ENCODE data around the gene PIK3R5. TPM values are rescaled to one million over a fixed set of nuclear protein-coding genes. Genes with fewer than 3 reads are reported as not detected.

The PIK3R5 gene
- total RNA-seq, 1 donor from 2014 or later, result 0.90 TPM

DNA sequence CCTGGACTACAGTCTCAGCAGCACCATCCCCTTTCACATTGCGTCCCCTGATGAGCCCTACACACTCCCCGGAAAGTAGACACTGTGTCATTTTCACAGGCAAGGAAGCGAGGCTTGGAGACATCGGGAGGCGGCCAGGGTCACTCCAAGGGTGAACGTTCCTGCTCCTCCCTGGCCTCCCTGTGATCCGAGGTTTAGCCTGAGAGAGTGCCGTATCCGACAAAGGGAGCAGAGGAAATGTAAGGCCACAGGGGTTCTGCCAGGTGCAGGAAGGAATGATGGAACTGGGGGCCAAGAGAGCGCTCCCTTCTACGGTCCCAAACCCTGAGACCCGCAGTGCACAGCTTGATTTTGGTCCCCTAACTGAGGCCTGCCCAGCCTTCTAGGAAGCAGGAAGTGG is 90.1 kb downstream of the PIK3R5 start:
- peaks cover 7% of the 10 kb centered on the region for H3K4me1 ChIP-seq
- H3K36me3 Mint-ChIP-seq, result no peaks in the 10 kb centered on the region
- no peaks in the 10 kb centered on the region for H3K27me3 ChIP-seq
- TF ChIP-seq EZH2phosphoT487 (IDR thresholded peaks at IDR 0.05), result no peak
- TF ChIP-seq, protein P1, sequence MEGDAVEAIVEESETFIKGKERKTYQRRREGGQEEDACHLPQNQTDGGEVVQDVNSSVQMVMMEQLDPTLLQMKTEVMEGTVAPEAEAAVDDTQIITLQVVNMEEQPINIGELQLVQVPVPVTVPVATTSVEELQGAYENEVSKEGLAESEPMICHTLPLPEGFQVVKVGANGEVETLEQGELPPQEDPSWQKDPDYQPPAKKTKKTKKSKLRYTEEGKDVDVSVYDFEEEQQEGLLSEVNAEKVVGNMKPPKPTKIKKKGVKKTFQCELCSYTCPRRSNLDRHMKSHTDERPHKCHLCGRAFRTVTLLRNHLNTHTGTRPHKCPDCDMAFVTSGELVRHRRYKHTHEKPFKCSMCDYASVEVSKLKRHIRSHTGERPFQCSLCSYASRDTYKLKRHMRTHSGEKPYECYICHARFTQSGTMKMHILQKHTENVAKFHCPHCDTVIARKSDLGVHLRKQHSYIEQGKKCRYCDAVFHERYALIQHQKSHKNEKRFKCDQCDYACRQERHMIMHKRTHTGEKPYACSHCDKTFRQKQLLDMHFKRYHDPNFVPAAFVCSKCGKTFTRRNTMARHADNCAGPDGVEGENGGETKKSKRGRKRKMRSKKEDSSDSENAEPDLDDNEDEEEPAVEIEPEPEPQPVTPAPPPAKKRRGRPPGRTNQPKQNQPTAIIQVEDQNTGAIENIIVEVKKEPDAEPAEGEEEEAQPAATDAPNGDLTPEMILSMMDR (IDR thresholded peaks at IDR 0.05), result no peak
- TF ChIP-seq EZH2 (IDR thresholded peaks at IDR 0.05), result no peak
- no peak for DNase-seq (ENCODE audit: low spot score)
- no peak overlapping the region for H3K27ac Mint-ChIP-seq
- H3K4me2 ChIP-seq, result no peak overlapping the region
- peaks cover 4% of the 10 kb centered on the region for H3K4me1 Mint-ChIP-seq
- no peaks in the 10 kb centered on the region for H3K79me2 ChIP-seq (ENCODE audit: low read depth)
- H3K9me3 ChIP-seq (ENCODE audit: low read depth), result no peaks in the 10 kb centered on the region
- H2AFZ ChIP-seq (replicated peaks), result no peak overlapping the region
- no peaks in the 10 kb centered on the region for H4K20me1 ChIP-seq (ENCODE audit: low read depth)
- no peak overlapping the region for H3K4me3 Mint-ChIP-seq
- no peak overlapping the region for H3K27ac ChIP-seq
- no peaks in the 10 kb centered on the region for H3F3A ChIP-seq (ENCODE audit: low read depth)
- H3K27me3 Mint-ChIP-seq (ENCODE audit: insufficient read depth, low read depth), result peaks cover 5% of the 10 kb centered on the region
- H3K9ac ChIP-seq, result no peak overlapping the region
- H3K4me3 ChIP-seq, result no peak overlapping the region
- no peaks in the 10 kb centered on the region for H3K36me3 ChIP-seq
- no peaks in the 10 kb centered on the region for H3K9me3 Mint-ChIP-seq

DNA sequence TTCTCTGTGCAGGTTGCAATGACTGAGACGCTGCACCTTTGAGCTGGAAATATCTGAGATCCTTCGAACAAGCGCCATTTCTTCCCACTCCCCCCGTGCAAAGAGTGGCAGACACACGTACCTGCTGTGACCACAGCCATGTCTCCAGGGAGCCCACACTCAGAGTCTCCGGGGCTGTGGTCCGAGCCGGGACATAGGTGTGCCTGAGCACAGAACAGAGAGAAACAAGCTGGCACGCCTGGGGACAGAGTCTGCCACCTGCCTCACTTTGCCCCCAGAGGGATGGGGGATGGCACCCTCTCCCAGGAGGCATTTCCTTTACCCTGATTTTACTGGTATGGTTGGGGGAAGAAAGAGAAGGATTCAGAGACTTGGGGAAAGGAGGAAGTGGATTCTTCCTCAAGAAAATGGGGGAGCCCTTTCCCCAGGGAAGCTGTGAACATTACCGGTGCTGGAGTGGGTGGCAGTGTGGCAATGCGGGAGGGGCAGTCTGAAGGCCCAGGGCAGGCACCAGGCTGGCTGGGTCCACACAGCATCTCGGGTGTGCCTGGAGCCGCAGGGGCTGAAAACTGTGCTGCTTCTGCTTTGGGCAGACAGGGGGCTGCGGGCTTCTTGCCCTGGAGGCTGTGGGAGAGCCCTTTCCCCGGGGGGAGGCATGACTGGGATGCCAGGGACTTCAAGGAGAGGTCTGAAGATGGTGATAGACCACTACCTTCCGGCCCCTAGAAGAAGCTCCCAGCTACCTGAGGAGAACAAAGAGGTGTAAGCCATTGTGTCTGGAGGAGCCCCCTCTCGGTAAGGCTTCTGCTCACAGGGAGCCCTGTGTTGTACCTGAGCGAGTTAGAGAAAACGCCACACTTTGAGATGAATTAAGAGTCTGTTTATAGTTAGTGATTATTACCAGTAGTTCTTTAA is 91.4 kb downstream of the PIK3R5 start:
- Histone ChIP-seq H3K27ac (no peak overlapping the region), H4K20me1 (ENCODE audit: low read depth) (no peaks in the 10 kb centered on the region), H3K4me3 (no peak overlapping the region), H3K27me3 (no peaks in the 10 kb centered on the region), H2AFZ (replicated peaks) (no peak overlapping the region), H3K4me1 (no peaks in the 10 kb centered on the region), H3F3A (ENCODE audit: low read depth) (no peaks in the 10 kb centered on the region), H3K9me3 (ENCODE audit: low read depth) (no peaks in the 10 kb centered on the region), H3K4me2 (no peak overlapping the region), H3K79me2 (ENCODE audit: low read depth) (no peaks in the 10 kb centered on the region), H3K9ac (no peak overlapping the region), H3K36me3 (no peaks in the 10 kb centered on the region)
- Mint-ChIP-seq H3K9me3 (no peaks in the 10 kb centered on the region), H3K27me3 (ENCODE audit: insufficient read depth, low read depth) (peaks cover 5% of the 10 kb centered on the region), H3K36me3 (no peaks in the 10 kb centered on the region), H3K4me3 (no peak overlapping the region), H3K4me1 (peaks cover 4% of the 10 kb centered on the region), H3K27ac (no peak overlapping the region)
- DNase-seq (ENCODE audit: low spot score), result no peak
- TF ChIP-seq EZH2 (IDR thresholded peaks at IDR 0.05), result no peak
- TF ChIP-seq, protein P1 (IDR thresholded peaks at IDR 0.05), result no peak
- TF ChIP-seq EZH2phosphoT487 (IDR thresholded peaks at IDR 0.05), result no peak

DNA sequence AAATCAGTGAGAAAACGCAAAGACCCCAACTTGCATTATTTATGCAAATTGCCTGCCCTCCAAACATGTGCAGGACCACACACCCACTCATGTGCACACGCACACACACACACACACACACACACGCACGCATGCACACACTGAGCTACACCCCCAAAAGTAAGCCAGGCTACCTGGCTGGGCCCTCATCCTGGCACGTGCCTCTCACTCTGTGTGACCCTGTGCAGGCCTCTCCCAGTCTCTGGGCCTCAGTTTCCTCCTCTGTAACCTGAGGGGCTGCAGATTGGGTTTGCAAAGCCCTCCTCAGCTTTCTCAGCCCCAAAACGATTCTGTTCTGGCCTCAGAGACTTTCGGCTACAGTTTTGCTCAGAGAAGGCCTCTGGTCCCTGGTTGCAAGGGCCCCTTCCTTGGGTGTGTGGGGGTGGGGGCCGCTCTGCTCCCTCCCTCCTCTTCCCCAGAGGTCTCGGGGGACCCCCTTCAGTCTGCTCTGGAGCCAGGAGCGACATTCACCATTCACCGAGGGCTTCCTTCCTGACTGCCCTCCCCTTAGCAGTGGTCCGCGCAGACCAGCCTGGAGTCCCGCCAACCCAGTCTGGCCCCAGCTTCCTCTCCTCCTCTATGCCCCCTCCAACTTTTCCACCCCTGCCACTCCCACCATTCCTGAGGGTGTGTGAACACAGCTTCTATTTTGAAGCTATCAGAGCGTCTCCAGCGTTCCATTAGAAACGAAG is 92.6 kb downstream of the PIK3R5 start:
- Histone ChIP-seq H4K20me1 (ENCODE audit: low read depth) (no peaks in the 10 kb centered on the region), H3K79me2 (ENCODE audit: low read depth) (no peaks in the 10 kb centered on the region), H3K4me3 (no peak overlapping the region), H3K36me3 (no peaks in the 10 kb centered on the region), H3K4me1 (no peaks in the 10 kb centered on the region), H3K27ac (no peak overlapping the region), H3K9ac (no peak overlapping the region), H3K9me3 (ENCODE audit: low read depth) (no peaks in the 10 kb centered on the region), H3K4me2 (no peak overlapping the region), H3K27me3 (no peaks in the 10 kb centered on the region), H3F3A (ENCODE audit: low read depth) (no peaks in the 10 kb centered on the region), H2AFZ (replicated peaks) (no peak overlapping the region)
- Mint-ChIP-seq H3K27me3 (ENCODE audit: insufficient read depth, low read depth) (peaks cover 7% of the 10 kb centered on the region), H3K27ac (no peak overlapping the region), H3K36me3 (no peaks in the 10 kb centered on the region), H3K9me3 (no peaks in the 10 kb centered on the region), H3K4me1 (peaks cover 4% of the 10 kb centered on the region), H3K4me3 (no peak overlapping the region)
- TF ChIP-seq, protein P1 (IDR thresholded peaks at IDR 0.05), result no peak
- TF ChIP-seq EZH2 (IDR thresholded peaks at IDR 0.05), result no peak
- TF ChIP-seq EZH2phosphoT487 (IDR thresholded peaks at IDR 0.05), result no peak
- no peak for DNase-seq (ENCODE audit: low spot score)
